SK-N-SH treated with all-trans-retinoic acid at 6 μM for 48 hours (cell line): ENCODE data around the gene DTD1.

Experiments
- ATAC-seq: fragments of 200-7000 bp; cut with Tn5 transposase; 3 replicates; pipeline ENCODE4 v1.9.1; 2020; ENCODE audit warnings: mild to moderate bottlenecking, moderate library complexity
- ARNTL ChIP-seq: fragments of 450-650 bp; formaldehyde crosslinking; IDR thresholded peaks from 2 replicates; pipeline ENCODE4 v1.5.0; 2020; ENCODE audit warnings: low read depth, mild to moderate bottlenecking, moderate library complexity, borderline replicate concordance
- BACH2 ChIP-seq: fragments of 250-450 bp; sonication (Bioruptor Pico); IDR thresholded peaks from 2 replicates; pipeline ENCODE4 v1.9.0; 2021; ENCODE audit warnings: mild to moderate bottlenecking, borderline replicate concordance
- CREB5 ChIP-seq: fragments of 250-450 bp; sonication (Bioruptor Pico); IDR thresholded peaks from 2 replicates; pipeline ENCODE4 v1.5.1; 2020; ENCODE audit warnings: low read depth, mild to moderate bottlenecking, moderate library complexity
- CSDC2 ChIP-seq: fragments of 250-450 bp; sonication (Bioruptor Pico); IDR thresholded peaks from 2 replicates; pipeline ENCODE4 v1.5.0; 2020; ENCODE audit warnings: mild to moderate bottlenecking, moderate library complexity
- ESRRG ChIP-seq: fragments of 250-450 bp; sonication (Bioruptor Pico); IDR thresholded peaks from 2 replicates; pipeline ENCODE4 v1.6.1; 2021; ENCODE audit warnings: mild to moderate bottlenecking
- GLIS3 ChIP-seq: fragments of 250-450 bp; sonication (Bioruptor Pico); IDR thresholded peaks from 2 replicates; pipeline ENCODE4 v1.5.0; 2020; ENCODE audit warnings: mild to moderate bottlenecking, moderate library complexity
- ISL1 ChIP-seq: fragments of 250-450 bp; sonication (Bioruptor Pico); IDR thresholded peaks from 2 replicates; pipeline ENCODE4 v2.1.2; 2022; ENCODE audit warnings: mild to moderate bottlenecking, moderate library complexity
- OSR1 ChIP-seq: fragments of 250-450 bp; sonication (Bioruptor Pico); IDR thresholded peaks from 2 replicates; pipeline ENCODE4 v1.8.0; 2022; ENCODE audit warnings: moderate library complexity, mild to moderate bottlenecking, inconsistent platforms
- PATZ1 ChIP-seq: fragments of 250-450 bp; sonication (Bioruptor Pico); IDR thresholded peaks from 2 replicates; pipeline ENCODE4 v1.8.0; 2020; ENCODE audit warnings: mild to moderate bottlenecking, moderate library complexity, borderline replicate concordance
- PPARA ChIP-seq: fragments of 250-450 bp; sonication (Bioruptor Pico); IDR thresholded peaks from 2 replicates; pipeline ENCODE4 v1.5.0; 2020; ENCODE audit warnings: mild to moderate bottlenecking, borderline replicate concordance
- RARB ChIP-seq: fragments of 250-450 bp; sonication (Bioruptor Pico); IDR thresholded peaks from 2 replicates; pipeline ENCODE4 v1.8.0; 2021; ENCODE audit warnings: mild to moderate bottlenecking, moderate library complexity
- SNAI2 ChIP-seq: fragments of 250-450 bp; sonication (Bioruptor Pico); IDR thresholded peaks from 2 replicates; pipeline ENCODE4 v1.5.0; 2020; ENCODE audit warnings: mild to moderate bottlenecking, moderate library complexity
- TCF4 ChIP-seq: fragments of 250-450 bp; sonication (Bioruptor Pico); IDR thresholded peaks from 2 replicates; pipeline ENCODE4 v1.8.0; 2021; ENCODE audit warnings: mild to moderate bottlenecking, moderate library complexity, borderline replicate concordance
- TSHZ2 ChIP-seq: fragments of 250-450 bp; sonication (Bioruptor Pico); IDR thresholded peaks from 2 replicates; pipeline ENCODE4 v1.5.0; 2020; ENCODE audit warnings: mild to moderate bottlenecking, moderate library complexity
- ZC3H10 ChIP-seq: fragments of 250-450 bp; sonication (Bioruptor Pico); IDR thresholded peaks from 2 replicates; pipeline ENCODE4 v1.5.1; 2021; ENCODE audit warnings: mild to moderate bottlenecking, moderate library complexity
- ZFP3 ChIP-seq: fragments of 250-450 bp; sonication (Bioruptor Pico); IDR thresholded peaks from 2 replicates; pipeline ENCODE4 v1.5.0; 2020; ENCODE audit warnings: mild to moderate bottlenecking, moderate library complexity
- ZFP30 ChIP-seq: fragments of 450-650 bp; formaldehyde crosslinking; IDR thresholded peaks from 2 replicates; pipeline ENCODE4 v1.5.0; 2022; ENCODE audit warnings: mild to moderate bottlenecking, moderate library complexity
- ZNF565 ChIP-seq: fragments of 450-650 bp; formaldehyde crosslinking; conservative IDR thresholded peaks from 2 replicates; pipeline ENCODE4 v1.5.0; 2020; ENCODE audit warnings: low read depth, mild to moderate bottlenecking, moderate library complexity
- ZNF70 ChIP-seq: fragments of 450-650 bp; formaldehyde crosslinking; IDR thresholded peaks from 2 replicates; pipeline ENCODE4 v1.5.0; 2020; ENCODE audit warnings: mild to moderate bottlenecking, moderate library complexity
- ZNF8 ChIP-seq: fragments of 450-650 bp; formaldehyde crosslinking; IDR thresholded peaks from 2 replicates; pipeline ENCODE4 v1.5.0; 2020; ENCODE audit warnings: mild to moderate bottlenecking, moderate library complexity
- TF ChIP-seq, protein P1 (sequence below): fragments of 250-450 bp; sonication (Bioruptor Pico); IDR thresholded peaks from 2 replicates; pipeline ENCODE4 v1.5.1; 2021; ENCODE audit warnings: mild to moderate bottlenecking, moderate library complexity
- TF ChIP-seq, protein P2 (sequence below): fragments of 250-450 bp; sonication (Bioruptor Pico); IDR thresholded peaks from 2 replicates; pipeline ENCODE4 v1.8.0; 2021; ENCODE audit warnings: low read depth, mild to moderate bottlenecking, moderate library complexity, borderline replicate concordance

The DTD1 gene

GRCh38 chr20:18669241-18670019, 81.6 kb downstream of the DTD1 start:
- TF ChIP-seq ZC3H10 (CRISPR knock-in tag), result no peak
- TF ChIP-seq PPARA, result no peak
- TF ChIP-seq SNAI2 (CRISPR knock-in tag), result no peak
- no peak for TF ChIP-seq RARB (CRISPR knock-in tag)
- TF ChIP-seq ESRRG (CRISPR knock-in tag), result no peak
- no peak for TF ChIP-seq CREB5 (CRISPR knock-in tag)
- no peak for TF ChIP-seq PATZ1 (CRISPR knock-in tag)
- no peak for TF ChIP-seq OSR1 (CRISPR knock-in tag)
- TF ChIP-seq ZFP3 (CRISPR knock-in tag), result no peak
- TF ChIP-seq, protein P1, sequence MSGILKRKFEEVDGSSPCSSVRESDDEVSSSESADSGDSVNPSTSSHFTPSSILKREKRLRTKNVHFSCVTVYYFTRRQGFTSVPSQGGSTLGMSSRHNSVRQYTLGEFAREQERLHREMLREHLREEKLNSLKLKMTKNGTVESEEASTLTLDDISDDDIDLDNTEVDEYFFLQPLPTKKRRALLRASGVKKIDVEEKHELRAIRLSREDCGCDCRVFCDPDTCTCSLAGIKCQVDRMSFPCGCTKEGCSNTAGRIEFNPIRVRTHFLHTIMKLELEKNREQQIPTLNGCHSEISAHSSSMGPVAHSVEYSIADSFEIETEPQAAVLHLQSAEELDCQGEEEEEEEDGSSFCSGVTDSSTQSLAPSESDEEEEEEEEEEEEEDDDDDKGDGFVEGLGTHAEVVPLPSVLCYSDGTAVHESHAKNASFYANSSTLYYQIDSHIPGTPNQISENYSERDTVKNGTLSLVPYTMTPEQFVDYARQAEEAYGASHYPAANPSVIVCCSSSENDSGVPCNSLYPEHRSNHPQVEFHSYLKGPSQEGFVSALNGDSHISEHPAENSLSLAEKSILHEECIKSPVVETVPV, result no peak
- no peak for TF ChIP-seq TCF4
- TF ChIP-seq, protein P2, sequence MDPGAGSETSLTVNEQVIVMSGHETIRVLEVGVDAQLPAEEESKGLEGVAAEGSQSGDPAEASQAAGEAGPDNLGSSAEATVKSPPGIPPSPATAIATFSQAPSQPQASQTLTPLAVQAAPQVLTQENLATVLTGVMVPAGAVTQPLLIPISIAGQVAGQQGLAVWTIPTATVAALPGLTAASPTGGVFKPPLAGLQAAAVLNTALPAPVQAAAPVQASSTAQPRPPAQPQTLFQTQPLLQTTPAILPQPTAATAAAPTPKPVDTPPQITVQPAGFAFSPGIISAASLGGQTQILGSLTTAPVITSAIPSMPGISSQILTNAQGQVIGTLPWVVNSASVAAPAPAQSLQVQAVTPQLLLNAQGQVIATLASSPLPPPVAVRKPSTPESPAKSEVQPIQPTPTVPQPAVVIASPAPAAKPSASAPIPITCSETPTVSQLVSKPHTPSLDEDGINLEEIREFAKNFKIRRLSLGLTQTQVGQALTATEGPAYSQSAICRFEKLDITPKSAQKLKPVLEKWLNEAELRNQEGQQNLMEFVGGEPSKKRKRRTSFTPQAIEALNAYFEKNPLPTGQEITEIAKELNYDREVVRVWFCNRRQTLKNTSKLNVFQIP, result no peak
- no peak for TF ChIP-seq ISL1 (CRISPR knock-in tag)
- no peak for TF ChIP-seq ZNF565 (CRISPR knock-in tag)
- no peak for TF ChIP-seq BACH2 (CRISPR knock-in tag)
- TF ChIP-seq GLIS3 (CRISPR knock-in tag), result no peak
- TF ChIP-seq ARNTL, result no peak
- no peak for TF ChIP-seq ZNF70 (CRISPR knock-in tag)

GRCh38 chr20:18671203-18671710, 83.4 kb downstream of the DTD1 start:
- ATAC-seq, result no peak
- TF ChIP-seq CREB5 (CRISPR knock-in tag) (no peak), ZFP30 (CRISPR knock-in tag) (no peak), ESRRG (CRISPR knock-in tag) (no peak), ZNF8 (no peak), ZC3H10 (CRISPR knock-in tag) (no peak), ARNTL (no peak), PPARA (no peak), RARB (CRISPR knock-in tag) (no peak), CSDC2 (CRISPR knock-in tag) (no peak), TSHZ2 (CRISPR knock-in tag) (no peak), ZNF565 (CRISPR knock-in tag) (no peak)
- TF ChIP-seq, protein P1, result no peak
- TF ChIP-seq, all 23 proteins: peak for 0

More at GRCh38 chr20:18669241-18670019, 81.6 kb downstream of the DTD1 start:
- no peak for ATAC-seq
